HG03064 (cell line): ENCODE data around the gene USP47.

Source experiments
- ATAC-seq: cut with Tn5 transposase; IDR thresholded peaks from one replicate; pipeline ENCODE4 v1.9.1; 2021; ENCODE audit warnings: low read depth; ENCODE audit not compliant: unreplicated experiment

The USP47 gene

DNA sequence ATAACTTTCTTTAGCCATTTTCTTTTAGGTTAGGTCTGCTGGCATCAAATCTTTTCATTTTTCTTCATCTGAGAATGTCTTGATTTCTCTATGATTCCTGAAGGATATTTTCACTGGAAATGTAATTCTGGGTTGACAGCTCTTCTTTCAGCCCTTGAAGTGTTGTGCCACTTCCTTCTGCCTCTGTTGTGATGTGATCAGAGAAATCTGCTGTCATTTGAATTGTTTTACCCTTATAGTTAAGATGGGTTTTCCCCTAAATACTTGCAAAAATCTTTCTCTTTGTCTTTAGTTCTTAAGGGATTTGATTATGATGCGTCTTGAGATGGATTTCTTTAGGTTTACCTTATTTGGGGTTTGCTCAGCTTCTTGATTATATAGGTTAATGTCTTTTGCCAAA is 23.0 kb downstream of the USP47 start:
- ATAC-seq, result no peak

DNA sequence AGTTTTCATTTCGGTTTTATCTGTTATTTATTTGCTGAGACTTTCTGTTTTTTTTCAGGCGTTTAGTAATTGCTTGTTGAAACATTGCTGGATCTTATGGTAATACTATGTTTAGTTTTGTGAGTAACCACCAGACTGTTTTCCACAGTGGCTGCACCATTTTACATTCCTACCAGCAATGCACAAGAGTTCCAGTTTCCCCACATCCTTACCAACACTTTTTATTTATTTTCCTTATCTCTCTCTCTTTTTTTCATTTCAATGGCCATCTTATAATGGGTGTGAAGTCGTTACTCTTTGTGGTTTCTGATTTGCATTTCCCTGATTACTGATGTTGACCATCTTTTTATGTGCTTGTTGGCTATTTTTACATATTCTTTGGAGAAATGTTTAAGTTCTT is 23.7 kb downstream of the USP47 start:
- no peak for ATAC-seq

DNA sequence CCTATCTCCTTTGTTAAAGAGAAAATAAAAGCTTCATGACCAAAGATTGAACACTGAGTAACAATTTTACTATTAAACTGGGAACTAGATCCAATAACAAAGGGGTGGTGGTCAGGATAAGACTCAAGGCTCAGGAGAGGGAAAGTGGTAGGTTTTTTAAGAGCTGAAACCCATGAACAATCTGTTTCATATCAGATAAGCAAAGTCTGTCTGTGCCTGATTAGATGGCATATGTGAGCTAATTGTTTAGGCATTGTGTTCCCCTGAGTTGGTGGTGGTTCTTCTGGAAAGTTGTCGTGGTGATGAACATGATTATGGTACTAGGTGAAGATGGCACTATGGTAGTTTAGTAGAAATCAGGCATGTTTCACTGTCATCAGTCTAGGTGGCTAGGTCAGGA is 24.4 kb downstream of the USP47 start:
- ATAC-seq, result no peak

DNA sequence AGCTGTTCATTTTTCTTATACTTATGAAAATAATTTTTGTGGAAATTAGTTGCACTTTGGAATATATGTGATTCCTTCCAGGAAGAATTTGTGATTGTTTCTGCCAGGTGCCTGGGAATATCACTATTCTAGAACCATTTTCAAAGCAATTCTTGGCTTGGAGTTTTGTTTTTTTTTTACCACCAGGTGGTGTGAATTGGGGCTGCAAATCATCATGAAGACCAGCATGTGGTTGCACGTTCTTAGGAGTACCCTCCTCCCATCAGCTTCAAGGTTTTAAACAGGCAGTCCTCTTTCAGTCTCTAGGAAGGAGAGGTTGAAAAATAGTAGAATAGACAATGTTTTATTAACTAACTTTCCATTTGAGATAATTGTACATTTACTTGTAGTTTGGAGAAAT is 25.9 kb downstream of the USP47 start:
- no peak for ATAC-seq

DNA sequence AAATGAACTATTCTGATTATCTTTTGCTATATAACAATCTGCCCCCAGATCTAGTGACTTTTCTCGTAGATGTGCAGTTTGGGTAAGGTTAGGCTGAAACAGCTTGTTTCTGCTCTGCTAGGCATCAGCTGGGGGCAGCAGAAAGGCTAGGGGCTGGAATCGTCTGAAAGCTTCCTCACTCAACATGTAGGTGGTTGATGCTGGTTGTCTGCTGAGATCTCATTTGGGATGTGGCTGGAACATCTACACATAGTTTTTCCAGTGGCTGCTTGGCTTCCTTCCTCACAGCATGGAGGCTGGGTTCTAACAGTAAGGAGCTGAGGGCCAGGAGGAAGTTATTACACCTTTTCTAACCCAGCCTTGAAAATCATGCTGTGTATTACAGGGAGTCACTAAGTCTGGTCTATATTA is 30.2 kb downstream of the USP47 start:
- no peak for ATAC-seq

DNA sequence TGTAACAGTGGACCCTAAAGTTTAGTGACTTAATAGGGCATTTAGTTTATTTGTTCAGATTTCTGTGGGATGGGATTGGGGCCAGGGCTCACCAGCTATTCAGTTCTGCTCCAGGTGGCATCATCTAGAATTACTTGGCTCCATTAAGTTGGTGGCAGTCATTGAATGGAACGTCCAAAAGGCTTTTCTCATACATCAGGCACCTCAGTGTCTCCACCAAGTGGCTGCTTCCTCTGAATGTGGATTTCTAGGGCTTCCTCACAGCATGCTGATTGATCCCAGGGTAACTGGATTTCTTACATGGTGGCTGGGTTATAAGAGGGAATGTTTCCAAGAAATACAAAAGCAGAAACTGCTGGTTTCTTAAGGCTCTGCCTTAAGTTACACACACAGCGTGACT is 34.7 kb downstream of the USP47 start:
- no peak for ATAC-seq

DNA sequence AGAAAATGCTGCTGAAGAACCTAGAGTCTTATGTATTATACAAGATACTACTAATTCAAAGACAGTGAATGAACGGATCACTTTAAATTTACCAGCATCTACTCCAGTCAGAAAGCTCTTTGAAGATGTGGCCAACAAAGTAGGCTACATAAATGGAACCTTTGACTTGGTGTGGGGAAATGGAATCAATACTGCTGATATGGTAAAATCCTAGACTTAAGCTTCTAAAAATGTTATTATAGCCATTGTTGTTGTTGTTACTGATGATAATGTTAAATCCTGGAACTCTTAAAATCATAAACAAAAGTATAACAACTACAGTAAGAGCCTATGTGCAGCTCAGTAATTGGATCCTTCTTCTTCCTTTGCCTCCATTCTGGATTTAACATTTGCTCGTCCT is 38.4 kb downstream of the USP47 start:
- ATAC-seq, result no peak

DNA sequence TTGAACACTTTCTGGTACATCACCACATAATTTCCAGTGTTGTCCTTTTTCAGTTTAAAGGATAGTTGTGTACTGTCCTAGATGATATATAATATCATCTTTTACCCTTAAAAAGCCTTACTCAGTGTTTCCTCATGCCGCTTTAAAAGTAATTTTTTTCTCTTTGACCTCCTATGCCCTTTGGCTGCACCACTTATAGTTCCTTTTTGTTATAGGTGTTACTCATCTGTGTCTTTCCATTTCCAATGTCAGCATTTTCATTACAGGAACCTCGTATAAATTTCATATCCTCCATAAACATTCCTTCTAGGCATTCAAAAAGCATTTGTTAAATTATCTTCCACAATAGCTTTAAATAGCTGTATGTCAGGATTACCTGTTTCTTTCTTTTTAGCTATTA is 40.8 kb downstream of the USP47 start:
- no peak for ATAC-seq

DNA sequence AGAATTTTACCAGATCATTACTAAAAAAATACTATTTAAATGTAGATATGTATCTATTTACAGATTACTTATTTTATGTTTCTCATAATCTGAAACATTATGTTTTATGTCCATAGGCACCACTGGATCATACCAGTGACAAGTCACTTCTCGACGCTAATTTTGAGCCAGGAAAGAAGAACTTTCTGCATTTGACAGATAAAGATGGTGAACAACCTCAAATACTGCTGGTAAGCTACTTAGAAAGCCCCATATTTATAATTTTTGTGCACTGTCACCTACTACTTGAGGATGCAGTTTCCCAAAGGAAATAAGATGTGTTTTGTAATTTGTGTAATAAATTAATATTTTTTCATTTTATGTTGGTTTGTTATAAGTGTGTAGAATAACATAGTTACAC is 42.6 kb downstream of the USP47 start:
- ATAC-seq, result no peak

DNA sequence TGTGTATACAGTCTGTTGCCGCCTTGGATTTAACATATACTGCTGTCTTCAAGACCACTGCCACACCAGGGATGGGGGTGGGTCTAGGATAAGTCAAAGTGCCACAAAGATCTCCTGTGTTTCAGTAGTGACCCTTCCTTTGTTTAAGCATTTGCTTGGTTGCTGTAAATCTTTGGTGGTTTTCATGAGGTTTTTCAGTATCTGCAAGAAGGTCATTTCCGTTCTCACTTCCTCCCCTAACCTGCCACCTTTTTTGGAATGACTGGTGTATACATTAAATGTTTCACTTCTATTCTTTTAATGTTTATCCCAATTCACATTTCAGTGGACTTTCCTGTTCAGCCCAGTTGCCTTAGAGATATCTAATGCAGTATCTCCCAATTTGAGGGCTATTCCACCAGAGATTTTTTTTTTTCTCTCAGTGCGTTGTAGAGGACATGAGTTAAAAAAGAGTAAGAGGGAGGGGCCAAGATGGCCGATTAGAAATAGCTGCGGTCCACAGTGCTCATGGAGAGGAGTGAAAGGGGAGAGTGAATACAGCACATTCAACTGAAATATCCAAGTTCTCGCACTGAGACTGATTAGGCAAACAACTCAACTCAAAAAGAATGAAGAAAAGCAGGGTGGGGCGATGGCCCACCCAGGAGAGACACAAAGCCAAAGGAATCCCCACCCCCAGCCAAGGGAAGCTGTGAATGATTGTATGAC is 43.2 kb downstream of the USP47 start:
- peak; percentile 91 for ATAC-seq

DNA sequence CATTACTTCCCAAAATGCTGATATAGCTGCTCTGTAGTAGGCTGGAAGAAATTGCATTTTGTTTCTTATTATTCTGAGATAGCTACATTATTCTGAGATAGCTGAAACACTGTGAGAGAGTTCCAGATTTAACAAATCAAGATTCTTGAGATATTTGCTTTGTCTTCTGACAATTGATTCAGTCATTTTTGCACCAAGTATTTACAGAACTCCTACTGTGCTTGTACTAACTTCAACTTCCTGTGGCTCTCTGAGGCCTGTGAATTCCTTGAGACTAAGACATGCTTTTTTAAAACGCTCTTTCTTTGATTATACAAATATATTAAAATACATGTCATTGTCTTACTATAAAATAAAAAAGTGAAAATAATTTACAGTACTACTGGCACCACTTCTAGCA is 52.7 kb downstream of the USP47 start:
- no peak for ATAC-seq

DNA sequence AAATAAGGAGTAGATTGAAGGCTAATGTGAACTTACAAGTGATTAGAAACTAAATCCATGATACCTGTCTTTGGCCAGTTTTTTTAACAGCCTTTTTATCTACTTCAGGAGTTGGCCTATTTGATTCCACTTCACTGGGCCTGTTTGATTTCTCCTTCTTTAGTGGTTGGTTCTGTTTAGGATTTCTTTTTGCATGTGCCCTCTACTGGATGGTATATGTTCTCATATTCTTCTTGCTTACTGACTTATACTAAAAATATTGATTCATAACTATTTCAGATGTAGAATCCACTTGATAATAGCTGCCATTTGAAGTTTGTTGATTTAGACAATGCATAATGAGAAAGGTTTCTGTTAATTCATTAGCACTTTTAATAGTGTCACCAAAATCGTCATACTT is 53.9 kb downstream of the USP47 start:
- no peak for ATAC-seq

DNA sequence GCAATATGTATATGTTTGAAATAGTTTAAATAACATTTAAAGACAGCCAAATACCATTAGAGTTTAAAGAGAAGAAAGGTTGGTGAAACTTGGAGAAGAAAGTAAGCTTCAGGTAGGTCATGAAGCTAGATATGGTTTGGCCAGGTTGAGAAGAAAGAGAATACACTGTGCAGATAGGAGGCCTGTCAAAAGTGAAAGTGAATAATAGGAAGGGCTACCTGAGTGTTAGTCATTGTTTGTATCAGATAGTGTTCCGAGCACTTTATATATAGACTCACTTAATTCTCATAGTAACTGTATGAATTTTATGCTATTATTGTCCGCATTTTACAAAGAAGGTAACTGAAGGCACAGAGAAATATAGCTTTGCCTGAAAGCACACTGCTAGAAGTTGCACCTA is 56.9 kb downstream of the USP47 start:
- no peak for ATAC-seq

DNA sequence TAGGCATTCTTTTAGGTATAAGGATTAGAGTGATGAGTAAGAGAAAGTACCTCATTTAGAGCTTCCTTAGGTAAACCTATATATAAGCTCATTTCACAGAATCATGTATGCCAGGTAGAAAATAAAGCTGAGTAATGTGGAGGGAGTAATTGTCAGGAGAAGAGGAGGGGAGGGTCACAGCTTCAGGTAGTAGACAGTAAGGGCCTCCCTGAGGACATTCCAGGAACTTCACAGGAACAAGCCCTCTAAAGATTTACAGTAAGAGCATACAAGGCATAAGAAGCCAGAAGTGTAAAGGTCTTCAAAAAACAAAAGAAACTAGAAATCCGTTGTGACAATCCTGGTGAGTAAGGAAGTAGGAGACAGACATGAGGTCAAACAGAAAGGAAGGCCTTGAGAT is 57.6 kb downstream of the USP47 start:
- no peak for ATAC-seq

DNA sequence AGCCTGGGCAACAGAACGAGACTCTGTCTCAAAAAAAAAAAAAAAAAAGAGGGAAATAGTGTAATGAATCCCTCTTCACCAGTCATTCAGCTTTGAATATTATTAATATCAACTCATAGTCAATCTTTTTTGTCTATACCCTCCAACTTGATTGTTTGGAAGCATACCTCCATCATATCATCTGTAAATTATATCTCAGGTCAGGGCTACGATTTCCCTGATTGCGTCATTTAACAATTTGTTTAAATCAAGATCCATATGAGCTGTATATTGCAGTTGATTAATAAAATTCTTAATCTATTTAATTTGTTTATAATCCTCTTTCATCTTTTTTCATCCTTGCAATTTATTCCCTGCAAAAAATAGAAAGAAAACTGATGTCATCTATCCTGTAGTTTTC is 60.2 kb downstream of the USP47 start:
- ATAC-seq, result no peak

DNA sequence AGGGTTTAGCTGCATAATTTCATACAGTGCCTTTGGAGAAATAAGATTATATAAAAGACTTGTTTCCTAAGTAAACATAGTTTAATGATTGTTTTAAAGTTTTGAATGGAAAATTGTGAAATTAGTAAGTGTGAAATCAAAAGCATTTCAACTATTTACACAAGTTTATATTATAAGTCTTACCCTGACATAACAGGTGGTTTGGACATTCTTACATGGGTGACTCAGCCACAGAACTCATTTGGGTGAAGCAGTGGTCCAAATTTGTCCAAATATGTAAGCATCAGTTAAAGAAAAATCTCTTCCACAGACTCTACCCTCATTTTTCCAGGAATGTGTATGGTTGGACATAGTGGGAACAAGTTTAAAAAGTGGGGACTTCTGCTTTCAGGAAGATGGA is 68.0 kb downstream of the USP47 start:
- no peak for ATAC-seq

DNA sequence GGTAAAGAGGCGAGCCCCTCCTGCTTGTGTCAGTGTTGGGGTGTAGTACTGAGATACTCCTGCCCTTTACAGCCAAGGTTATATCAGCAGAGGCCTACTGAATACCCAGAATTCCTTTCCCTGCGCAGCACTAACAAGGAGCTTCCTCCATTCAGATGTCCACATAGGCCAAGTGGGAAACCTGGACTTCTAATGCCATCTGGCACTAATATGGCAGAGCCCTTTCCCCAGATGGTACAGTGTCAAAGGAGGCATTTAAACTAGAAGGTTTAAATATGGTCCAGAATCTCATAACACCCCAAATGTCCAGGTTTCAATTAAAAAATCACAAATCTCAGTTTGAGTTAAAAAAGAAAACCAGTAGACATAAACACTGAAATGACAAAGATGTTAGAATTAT is 68.8 kb downstream of the USP47 start:
- no peak for ATAC-seq

DNA sequence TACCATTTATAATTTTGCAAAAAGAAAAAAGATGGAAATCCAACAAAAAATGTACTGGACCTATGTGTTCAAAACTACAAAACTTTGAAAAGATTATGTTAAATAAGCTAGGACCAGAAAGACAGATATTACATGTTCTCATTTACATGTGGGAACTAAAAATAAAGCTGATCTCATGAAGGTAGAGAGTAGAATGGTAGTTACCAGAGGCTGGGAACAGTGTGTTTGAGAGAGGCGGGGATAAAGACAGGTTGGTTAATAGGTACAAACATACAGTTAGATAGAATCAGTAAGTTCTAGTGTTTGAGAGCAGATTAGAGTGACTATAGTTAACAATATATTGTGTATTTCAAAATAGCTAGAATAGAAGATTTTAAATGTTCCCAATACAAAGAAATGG is 71.6 kb downstream of the USP47 start:
- ATAC-seq, result no peak

DNA sequence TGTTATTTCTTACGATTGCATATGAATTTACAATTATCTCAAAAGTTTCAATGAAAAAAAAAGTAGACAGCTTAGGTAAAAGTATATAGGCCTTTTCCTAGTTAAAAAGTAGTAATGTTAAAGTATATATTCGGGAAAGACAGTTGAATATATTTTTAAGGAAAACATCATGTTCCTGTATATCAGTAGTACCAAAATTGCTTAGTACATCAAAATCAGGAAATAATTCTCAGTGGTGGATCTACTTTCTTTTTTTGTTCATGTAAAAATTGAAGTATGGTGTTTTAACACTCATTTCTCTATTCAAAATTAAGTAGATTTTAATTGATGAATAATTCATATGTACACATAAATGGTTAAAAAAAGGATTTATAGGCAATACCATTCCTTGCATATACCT is 73.9 kb downstream of the USP47 start:
- no peak for ATAC-seq

DNA sequence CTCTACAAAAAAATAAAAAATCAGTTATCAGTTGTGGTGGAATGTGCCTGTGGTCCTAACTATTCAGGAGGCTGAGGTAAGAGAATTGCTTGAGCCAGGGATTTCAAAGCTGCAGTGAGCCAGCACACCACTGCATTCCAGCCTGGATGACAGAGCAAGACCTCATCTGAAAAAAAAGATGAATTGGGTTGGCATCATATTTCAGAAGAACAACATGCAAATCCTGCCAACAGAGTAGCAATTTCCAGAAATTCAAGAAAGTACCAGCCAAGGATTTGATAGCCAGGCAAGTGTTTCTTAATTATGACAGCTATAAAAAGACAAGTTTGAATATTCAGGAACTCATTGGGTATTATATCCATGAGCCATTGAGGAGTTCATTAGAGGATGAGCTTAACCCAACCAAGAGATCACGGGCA is 75.2 kb downstream of the USP47 start:
- no peak for ATAC-seq

DNA sequence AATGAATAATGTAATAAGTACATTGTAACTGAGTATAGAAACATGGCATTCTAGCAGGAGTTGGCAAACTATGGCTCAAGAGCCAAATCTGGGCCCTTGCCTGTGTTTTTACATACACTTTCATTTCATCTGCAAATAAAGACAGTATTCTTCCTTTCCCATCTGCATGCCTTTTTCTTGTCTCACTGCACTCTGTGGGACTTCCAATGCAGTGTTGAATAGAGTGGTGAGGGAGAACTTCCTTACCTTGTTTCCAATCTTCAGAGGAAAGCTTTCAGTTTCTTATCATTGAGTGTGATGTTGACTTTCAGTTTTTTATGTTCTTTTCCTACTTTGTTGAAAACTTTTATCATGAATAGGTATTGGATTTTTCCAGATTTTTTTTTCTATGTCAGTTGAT is 82.1 kb downstream of the USP47 start:
- ATAC-seq, result no peak

DNA sequence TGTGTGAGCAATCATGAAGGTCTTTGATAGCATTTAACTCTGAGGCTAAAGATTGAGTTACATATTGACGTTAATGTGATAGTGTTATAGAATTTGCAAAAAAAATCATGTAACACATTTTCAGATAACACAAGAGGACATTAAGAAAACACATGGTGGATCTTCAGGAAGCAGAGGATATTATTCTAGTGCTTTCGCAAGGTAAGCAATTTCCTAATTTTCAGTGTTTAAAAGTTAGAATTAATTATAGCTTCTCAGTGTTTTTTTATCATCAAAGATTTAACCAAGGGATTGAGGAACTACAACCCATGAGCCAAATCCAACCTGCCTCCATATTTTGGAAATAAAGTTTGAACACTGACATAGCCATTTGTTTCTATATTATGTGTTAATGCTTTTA is 88.1 kb downstream of the USP47 start:
- no peak for ATAC-seq

DNA sequence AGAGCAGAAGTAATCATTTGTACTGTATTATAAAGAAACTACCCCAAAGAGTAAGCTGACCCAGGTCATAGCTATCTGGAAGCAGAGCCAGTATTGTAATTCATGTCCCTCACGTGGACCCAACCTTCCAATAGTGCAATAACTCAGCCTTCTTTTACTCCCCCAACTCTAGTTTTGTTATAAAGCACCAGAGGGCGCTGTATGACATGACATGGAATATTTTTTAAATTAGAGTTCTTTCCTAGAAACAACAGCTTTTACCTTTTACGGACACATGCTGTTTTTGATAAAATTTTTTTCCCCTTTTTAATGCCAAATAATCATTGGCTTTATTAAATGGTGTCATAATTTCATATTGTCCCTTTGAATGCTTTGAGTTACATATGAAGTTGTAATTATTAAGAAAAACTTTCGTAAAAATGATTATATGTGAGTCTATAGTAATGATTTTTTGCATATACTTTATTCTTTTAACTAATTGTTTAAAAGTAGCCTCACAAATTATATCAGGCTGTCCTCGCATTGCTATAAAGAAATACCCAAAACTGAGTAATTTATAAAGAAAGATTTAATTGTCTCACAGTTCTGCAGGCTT is 89.8 kb downstream of the USP47 start:
- no peak for ATAC-seq
